Measurements from ENCODE around the gene CEP295NL. TPM values are rescaled to one million over a fixed set of nuclear protein-coding genes. Genes with fewer than 3 reads are reported as not detected.

Gene CEP295NL
- polyA plus RNA-seq, 2 of the 4 experiments (the other 2 are of a cell fraction) = 0.10 to 0.13 TPM

DNA sequence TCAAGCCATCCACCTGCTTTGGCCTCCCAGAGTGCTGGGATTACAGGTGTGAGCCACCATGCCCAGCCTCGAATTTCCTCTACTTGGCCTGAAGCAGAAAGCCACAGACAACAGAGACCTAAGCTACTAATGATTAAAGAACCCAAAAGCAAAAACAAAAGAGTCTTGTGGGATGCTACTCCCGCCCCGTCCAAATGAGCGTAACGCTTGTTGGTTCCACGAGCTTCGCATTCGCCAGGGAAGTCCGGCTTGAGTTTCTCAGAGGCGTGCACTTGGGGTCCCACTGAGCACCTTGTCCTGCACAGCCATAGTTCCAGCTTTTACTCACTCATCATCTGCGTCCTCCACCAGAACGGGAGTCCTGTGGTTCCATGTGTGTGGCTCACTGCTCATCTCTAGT, 16.0 kb downstream of the CEP295NL start:
- Histone ChIP-seq H3K9me3 (no peaks in the 10 kb centered on the region), H3K4me3 (no peak overlapping the region), H3K27ac (peak overlapping the region in 1 of 2 experiments; percentile 91; a peak in 2 of 6 replicates), H3K4me1 (peaks cover 47% of the 10 kb centered on the region), H3K4me2 (no peak overlapping the region)
- WGBS (ENCODE audit: missing lambda C conversion rate) = 93% methylated on average over 12 of the region's 12 CpGs
- ChIA-PET CTCF (interaction anchor here (0.8 to 5.0 kb wide), 7 partner anchors 8 to 274 kb away, joined by 3 to 32 read pairs (median 6); partner anchors contain the start of gene CEP295NL), POLR2A (no interaction called here)
- ATAC-seq (no peak), FAIRE-seq (no peak), DNase-seq (ENCODE audit: low read depth in 1 of 2, low spot score in 1 of 2) (no peak)
- no peak for TF ChIP-seq FOXS1 (CRISPR knock-in tag; IDR thresholded peaks at IDR 0.05)
- TF ChIP-seq PBX3 (IDR thresholded peaks at IDR 0.05) = no peak
- no peak for TF ChIP-seq KDM5A (IDR thresholded peaks at IDR 0.05)
- TF ChIP-seq POLR2A (IDR thresholded peaks at IDR 0.05; ENCODE audit: low read length) = no peak
- no peak for TF ChIP-seq CTCF (IDR thresholded peaks at IDR 0.05)
- TF ChIP-seq TFCP2L1 (CRISPR knock-in tag; IDR thresholded peaks at IDR 0.05) = no peak
- no peak for TF ChIP-seq RCOR1 (IDR thresholded peaks at IDR 0.05; ENCODE audit: low read depth, low read length)
- no peak for TF ChIP-seq NR3C1 (IDR thresholded peaks at IDR 0.05)
- no peak for TF ChIP-seq KDM1A (IDR thresholded peaks at IDR 0.05; ENCODE audit: low read depth)
- no peak for TF ChIP-seq CHD2 (IDR thresholded peaks at IDR 0.05; ENCODE audit: low read length, partially characterized antibody)
- TF ChIP-seq RFX5 (IDR thresholded peaks at IDR 0.05) = no peak
- no peak for TF ChIP-seq RNF2 (IDR thresholded peaks at IDR 0.05; ENCODE audit: borderline replicate concordance, low read depth)
- TF ChIP-seq HEYL (CRISPR knock-in tag; IDR thresholded peaks at IDR 0.05) = no peak
- TF ChIP-seq HOXA7 (CRISPR knock-in tag; IDR thresholded peaks at IDR 0.05) = no peak
- TF ChIP-seq ZC3H11A (IDR thresholded peaks at IDR 0.05) = no peak
- no peak for TF ChIP-seq ZFP36 (IDR thresholded peaks at IDR 0.05; ENCODE audit: borderline replicate concordance, partially characterized antibody)
- TF ChIP-seq, protein P1, sequence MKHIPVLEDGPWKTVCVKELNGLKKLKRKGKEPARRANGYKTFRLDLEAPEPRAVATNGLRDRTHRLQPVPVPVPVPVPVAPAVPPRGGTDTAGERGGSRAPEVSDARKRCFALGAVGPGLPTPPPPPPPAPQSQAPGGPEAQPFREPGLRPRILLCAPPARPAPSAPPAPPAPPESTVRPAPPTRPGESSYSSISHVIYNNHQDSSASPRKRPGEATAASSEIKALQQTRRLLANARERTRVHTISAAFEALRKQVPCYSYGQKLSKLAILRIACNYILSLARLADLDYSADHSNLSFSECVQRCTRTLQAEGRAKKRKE (CRISPR knock-in tag; IDR thresholded peaks at IDR 0.05; ENCODE audit: low read depth) = no peak
- TF ChIP-seq MYC (IDR thresholded peaks at IDR 0.05; ENCODE audit: borderline replicate concordance, low read length) = no peak

DNA sequence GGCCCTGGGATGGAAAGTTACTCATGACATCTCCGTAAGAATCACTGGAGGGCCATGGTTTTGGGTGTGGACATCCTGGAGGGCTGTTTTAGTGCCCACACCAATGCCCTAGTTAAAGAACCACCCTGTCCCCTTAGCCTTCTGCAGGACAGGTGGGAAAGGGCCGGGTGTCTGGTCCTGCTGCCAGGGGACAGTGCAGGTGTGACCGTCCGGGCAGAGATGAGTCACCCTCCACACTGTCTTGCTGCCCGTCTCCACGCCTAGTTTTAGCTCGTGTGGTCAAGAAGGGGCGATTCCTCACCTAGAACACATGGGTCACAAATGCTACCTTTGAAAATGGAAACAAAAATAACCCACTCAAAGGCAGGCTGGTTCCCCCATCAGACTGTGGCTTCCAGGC, 17.0 kb downstream of the CEP295NL start:
- no peak overlapping the region for H3K4me3 ChIP-seq
- DNase-seq (ENCODE audit: low read depth in 1 of 2, low spot score in 1 of 2) (no peak), ATAC-seq (no peak), FAIRE-seq (no peak)
- ChIA-PET CTCF (interaction anchor here (1.0 to 5.0 kb wide), 7 partner anchors 8 to 196 kb away, joined by 3 to 32 read pairs (median 5); no protein-coding TSS in a partner anchor), POLR2A (no interaction called here)
- peak overlapping the region; percentile 53 for H3K4me2 ChIP-seq
- 33% methylated on average over 8 of the region's 8 CpGs for WGBS (ENCODE audit: missing lambda C conversion rate)
- H3K27ac ChIP-seq = peak overlapping the region; percentile 86 to 91
- H3K4me1 ChIP-seq = peaks cover 47% of the 10 kb centered on the region
- H3K9me3 ChIP-seq = no peaks in the 10 kb centered on the region
- TF ChIP-seq REST (IDR thresholded peaks at IDR 0.05) (no peak), FOSL2 (IDR thresholded peaks at IDR 0.05) (no peak), FOSL2 (CRISPR knock-in tag; IDR thresholded peaks at IDR 0.05) (peak; percentile 64)

Measured in A549 (cell line).